Measurements from ENCODE around the gene TMED9. TPM values are rescaled to one million over a fixed set of nuclear protein-coding genes. Genes with fewer than 3 reads are reported as not detected.
"Not testable (repeated sequence)": the region's sequence is repeated elsewhere in the genome, so short reads cannot be mapped to it uniquely, and the experiment has no call there.

The TMED9 gene
- total RNA-seq, 4 donors from 2014 or later = 86.9 to 162 (median 115) TPM

GRCh38 chr5:177554474-177555111 lies 37.4 kb upstream of the TMED9 start, which contains the start of gene FAM193B:
FAM193B (minus strand) TSS chr5:177554563; CDS start chr5:177554458, 105 bp downstream.
- no peaks in the 10 kb centered on the region for H3K9me3 ChIP-seq
- intact Hi-C loops (cut with DNase I) = no loop called here
- H3K36me3 ChIP-seq = no peaks in the 10 kb centered on the region
- H3K4me1 ChIP-seq = peaks cover 11 to 13% of the 10 kb centered on the region in 2 donors
- H3K4me3 ChIP-seq (replicated peaks in 1 of 3) = peak within 1 kb of the TSS; percentile 35 to 92 (median 61)
- 23% methylated on average over 19 to 22 of the region's 49 CpGs for WGBS, 2 donors
- peak within 1 kb of the TSS in 2 of 3 donors; percentile 57 to 75 for H3K27ac ChIP-seq
- DNase-seq = peak; percentile 92 to 94
- no peaks in the 10 kb centered on the region for H3K27me3 ChIP-seq
- TF ChIP-seq POLR2A (IDR thresholded peaks at IDR 0.05) (peak in 1 of 2 donors; percentile 52), CTCF (IDR thresholded peaks at IDR 0.05) (peak in 1 of 6 experiments; percentile 16)

GRCh38 chr5:177555228-177555627 lies 36.8 kb upstream of the TMED9 start:
- H3K27ac ChIP-seq = no peak overlapping the region
- H3K4me1 ChIP-seq = peaks cover 11 to 13% of the 10 kb centered on the region in 2 donors
- intact Hi-C loops (cut with DNase I) = no loop called here
- H3K9me3 ChIP-seq = no peaks in the 10 kb centered on the region
- 93 to 95% methylated on average over 2 of the region's 2 CpGs for WGBS, 2 donors
- H3K27me3 ChIP-seq = no peaks in the 10 kb centered on the region
- no peak for DNase-seq
- H3K36me3 ChIP-seq = no peaks in the 10 kb centered on the region
- no peak overlapping the region for H3K4me3 ChIP-seq (replicated peaks in 1 of 3)
- TF ChIP-seq POLR2A (IDR thresholded peaks at IDR 0.05) (no peak), CTCF (IDR thresholded peaks at IDR 0.05) (no peak)

- no peak for DNase-seq
- WGBS, 2 donors = 93% methylated on average over 5 of the region's 5 CpGs
- no peak overlapping the region for H3K27ac ChIP-seq
These were observed 36.3 kb upstream of the TMED9 start for GRCh38 chr5:177555665-177556064.

GRCh38 chr5:177557041-177557647 lies 34.9 kb upstream of the TMED9 start:
- 57 to 60% methylated on average over 4 of the region's 4 CpGs for WGBS, 2 donors
- H3K27ac ChIP-seq = no peak overlapping the region
- no peak for TF ChIP-seq CTCF (IDR thresholded peaks at IDR 0.05)
- TF ChIP-seq POLR2A (IDR thresholded peaks at IDR 0.05) = no peak
- DNase-seq = no peak
- intact Hi-C loops (cut with DNase I) = no loop called here
- H3K9me3 ChIP-seq = no peaks in the 10 kb centered on the region
- no peaks in the 10 kb centered on the region for H3K27me3 ChIP-seq
- H3K36me3 ChIP-seq = no peaks in the 10 kb centered on the region
- H3K4me1 ChIP-seq = peaks cover 11 to 13% of the 10 kb centered on the region in 2 donors
- no peak overlapping the region for H3K4me3 ChIP-seq (replicated peaks in 1 of 3)

More at GRCh38 chr5:177555665-177556064, 36.3 kb upstream of the TMED9 start:
- no peaks in the 10 kb centered on the region for H3K9me3 ChIP-seq
- H3K36me3 ChIP-seq = no peaks in the 10 kb centered on the region
- H3K4me1 ChIP-seq = peaks cover 11 to 13% of the 10 kb centered on the region in 2 donors
- no peak overlapping the region for H3K4me3 ChIP-seq (replicated peaks in 1 of 3)
- intact Hi-C loops (cut with DNase I) = no loop called here
- no peaks in the 10 kb centered on the region for H3K27me3 ChIP-seq
- TF ChIP-seq POLR2A (IDR thresholded peaks at IDR 0.05) = no peak
- TF ChIP-seq CTCF (IDR thresholded peaks at IDR 0.05) = no peak

- 66 to 74% methylated on average over 5 of the region's 5 CpGs for whole genome bisulfite sequencing, 2 donors
- Histone ChIP-seq H3K27ac (no peak overlapping the region), H3K36me3 (no peaks in the 10 kb centered on the region), H3K9me3 (no peaks in the 10 kb centered on the region), H3K4me3 (replicated peaks in 1 of 3) (no peak overlapping the region), H3K27me3 (no peaks in the 10 kb centered on the region), H3K4me1 (peaks cover 7 to 11% of the 10 kb centered on the region in 2 donors)
- no peak for DNase-seq
- intact Hi-C loops (cut with DNase I) = no loop called here
- TF ChIP-seq CTCF (IDR thresholded peaks at IDR 0.05) (no peak), POLR2A (IDR thresholded peaks at IDR 0.05) (no peak)
These were observed 34.2 kb upstream of the TMED9 start for GRCh38 chr5:177557796-177558195.

GRCh38 chr5:177559446-177559941 lies 32.5 kb upstream of the TMED9 start:
- H3K27me3 ChIP-seq; H3K4me3 ChIP-seq (replicated peaks in 1 of 3); H3K36me3 ChIP-seq; H3K9me3 ChIP-seq; H3K4me1 ChIP-seq; intact Hi-C loops (cut with DNase I); H3K27ac ChIP-seq; DNase-seq: not testable (repeated sequence)
- WGBS, 2 donors = 34 to 37% methylated on average over 8 of the region's 8 CpGs

Measured in thyroid gland (tissue), 4 donors.